ENCODE data around the gene TAF4.
"Not testable (repeated sequence)": the region's sequence is repeated elsewhere in the genome, so short reads cannot be mapped to it uniquely, and the experiment has no call there.

TAF4 gene

GRCh38 chr20:62096421-62097380, 31.0 kb upstream of the TAF4 start:
- WGBS, result 92% methylated on average over 30 of the region's 30 CpGs
- Histone ChIP-seq H3K9me3 (ENCODE audit: insufficient read depth, low read depth, low read length) (no peaks in the 10 kb centered on the region), H3K27me3 (ENCODE audit: insufficient read depth, low read length) (no peaks in the 10 kb centered on the region), H3K27ac (ENCODE audit: low read depth, low read length) (no peak overlapping the region), H3K4me3 (ENCODE audit: low read length) (no peak overlapping the region), H3K4me1 (ENCODE audit: insufficient read depth, low read length) (no peaks in the 10 kb centered on the region), H3K36me3 (ENCODE audit: insufficient read depth, low read length) (no peaks in the 10 kb centered on the region), H3K9ac (ENCODE audit: low read depth, low read length) (no peak overlapping the region)

- no peaks in the 10 kb centered on the region for H3K36me3 ChIP-seq (ENCODE audit: insufficient read depth, low read length)
- no peak overlapping the region for H3K9ac ChIP-seq (ENCODE audit: low read depth, low read length)
- H3K4me3 ChIP-seq (ENCODE audit: low read length), result no peak overlapping the region
- no peak overlapping the region for H3K27ac ChIP-seq (ENCODE audit: low read depth, low read length)
- no peaks in the 10 kb centered on the region for H3K9me3 ChIP-seq (ENCODE audit: insufficient read depth, low read depth, low read length)
- no peaks in the 10 kb centered on the region for H3K4me1 ChIP-seq (ENCODE audit: insufficient read depth, low read length)
- 56% methylated on average over 1 of the region's 3 CpGs for WGBS
- no peaks in the 10 kb centered on the region for H3K27me3 ChIP-seq (ENCODE audit: insufficient read depth, low read length)
Observed at GRCh38 chr20:62089393-62089792, 23.7 kb upstream of the TAF4 start.

- Histone ChIP-seq H3K27ac (ENCODE audit: low read depth, low read length) (no peak overlapping the region), H3K9ac (ENCODE audit: low read depth, low read length) (no peak overlapping the region), H3K4me3 (ENCODE audit: low read length) (no peak overlapping the region), H3K36me3 (ENCODE audit: insufficient read depth, low read length) (no peaks in the 10 kb centered on the region), H3K27me3 (ENCODE audit: insufficient read depth, low read length) (no peaks in the 10 kb centered on the region), H3K9me3 (ENCODE audit: insufficient read depth, low read depth, low read length) (no peaks in the 10 kb centered on the region), H3K4me1 (ENCODE audit: insufficient read depth, low read length) (no peaks in the 10 kb centered on the region)
- WGBS, result 76% methylated on average over 13 of the region's 15 CpGs
Observed at GRCh38 chr20:62088258-62089127, 22.8 kb upstream of the TAF4 start.

- no peaks in the 10 kb centered on the region for H3K4me1 ChIP-seq (ENCODE audit: insufficient read depth, low read length)
Observed at GRCh38 chr20:62087632-62088031, 22.0 kb upstream of the TAF4 start.

GRCh38 chr20:62087227-62087626, 21.5 kb upstream of the TAF4 start:
- Histone ChIP-seq H3K27ac (ENCODE audit: low read depth, low read length) (no peak overlapping the region), H3K36me3 (ENCODE audit: insufficient read depth, low read length) (no peaks in the 10 kb centered on the region), H3K27me3 (ENCODE audit: insufficient read depth, low read length) (no peaks in the 10 kb centered on the region), H3K9me3 (ENCODE audit: insufficient read depth, low read depth, low read length) (no peaks in the 10 kb centered on the region), H3K4me1 (ENCODE audit: insufficient read depth, low read length) (no peaks in the 10 kb centered on the region), H3K4me3 (ENCODE audit: low read length) (no peak overlapping the region), H3K9ac (ENCODE audit: low read depth, low read length) (no peak overlapping the region)
- 63% methylated on average over 11 of the region's 11 CpGs for WGBS

More at GRCh38 chr20:62087632-62088031, 22.0 kb upstream of the TAF4 start:
- no peaks in the 10 kb centered on the region for H3K36me3 ChIP-seq (ENCODE audit: insufficient read depth, low read length)
- no peak overlapping the region for H3K4me3 ChIP-seq (ENCODE audit: low read length)
- H3K9me3 ChIP-seq (ENCODE audit: insufficient read depth, low read depth, low read length), result no peaks in the 10 kb centered on the region
- no peaks in the 10 kb centered on the region for H3K27me3 ChIP-seq (ENCODE audit: insufficient read depth, low read length)
- WGBS, result 94% methylated on average over 17 of the region's 17 CpGs
- H3K9ac ChIP-seq (ENCODE audit: low read depth, low read length), result no peak overlapping the region
- H3K27ac ChIP-seq (ENCODE audit: low read depth, low read length), result no peak overlapping the region

GRCh38 chr20:62085206-62085605, 19.5 kb upstream of the TAF4 start:
- Histone ChIP-seq H3K27me3 (ENCODE audit: insufficient read depth, low read length) (no peaks in the 10 kb centered on the region), H3K4me3 (ENCODE audit: low read length) (no peak overlapping the region), H3K9me3 (ENCODE audit: insufficient read depth, low read depth, low read length) (no peaks in the 10 kb centered on the region), H3K4me1 (ENCODE audit: insufficient read depth, low read length) (no peaks in the 10 kb centered on the region), H3K9ac (ENCODE audit: low read depth, low read length) (no peak overlapping the region), H3K36me3 (ENCODE audit: insufficient read depth, low read length) (no peaks in the 10 kb centered on the region), H3K27ac (ENCODE audit: low read depth, low read length) (no peak overlapping the region)
- 87% methylated on average over 9 of the region's 9 CpGs for WGBS

- H3K4me3 ChIP-seq (ENCODE audit: low read length); H3K27me3 ChIP-seq (ENCODE audit: insufficient read depth, low read length); H3K9ac ChIP-seq (ENCODE audit: low read depth, low read length); H3K36me3 ChIP-seq (ENCODE audit: insufficient read depth, low read length); H3K9me3 ChIP-seq (ENCODE audit: insufficient read depth, low read depth, low read length); H3K4me1 ChIP-seq (ENCODE audit: insufficient read depth, low read length); H3K27ac ChIP-seq (ENCODE audit: low read depth, low read length): not testable (repeated sequence)
- 96% methylated on average over 9 of the region's 9 CpGs for WGBS
Observed at GRCh38 chr20:62084224-62084623, 18.5 kb upstream of the TAF4 start.

GRCh38 chr20:62083312-62083711, 17.6 kb upstream of the TAF4 start:
- Histone ChIP-seq H3K4me1 (ENCODE audit: insufficient read depth, low read length) (no peaks in the 10 kb centered on the region), H3K4me3 (ENCODE audit: low read length) (no peak overlapping the region), H3K27ac (ENCODE audit: low read depth, low read length) (no peak overlapping the region), H3K27me3 (ENCODE audit: insufficient read depth, low read length) (no peaks in the 10 kb centered on the region), H3K9ac (ENCODE audit: low read depth, low read length) (no peak overlapping the region), H3K9me3 (ENCODE audit: insufficient read depth, low read depth, low read length) (0 out of 2 replicates have a peak, but pooled peaks cover 4% of the 10 kb centered on the region), H3K36me3 (ENCODE audit: insufficient read depth, low read length) (no peaks in the 10 kb centered on the region)
- 75% methylated on average over 5 of the region's 5 CpGs for WGBS

- 75% methylated on average over 15 of the region's 15 CpGs for WGBS
- Histone ChIP-seq H3K9me3 (ENCODE audit: insufficient read depth, low read depth, low read length) (peaks cover 15% of the 10 kb centered on the region), H3K27me3 (ENCODE audit: insufficient read depth, low read length) (no peaks in the 10 kb centered on the region), H3K27ac (ENCODE audit: low read depth, low read length) (no peak overlapping the region), H3K9ac (ENCODE audit: low read depth, low read length) (no peak overlapping the region), H3K4me3 (ENCODE audit: low read length) (no peak overlapping the region), H3K36me3 (ENCODE audit: insufficient read depth, low read length) (no peaks in the 10 kb centered on the region), H3K4me1 (ENCODE audit: insufficient read depth, low read length) (no peaks in the 10 kb centered on the region)
Observed at GRCh38 chr20:62080249-62080990, 14.7 kb upstream of the TAF4 start.

GRCh38 chr20:62079166-62079565, 13.5 kb upstream of the TAF4 start:
- Histone ChIP-seq H3K27me3 (ENCODE audit: insufficient read depth, low read length) (no peaks in the 10 kb centered on the region), H3K27ac (ENCODE audit: low read depth, low read length) (no peak overlapping the region), H3K9me3 (ENCODE audit: insufficient read depth, low read depth, low read length) (peaks cover 26% of the 10 kb centered on the region), H3K4me3 (ENCODE audit: low read length) (no peak overlapping the region), H3K36me3 (ENCODE audit: insufficient read depth, low read length) (no peaks in the 10 kb centered on the region), H3K9ac (ENCODE audit: low read depth, low read length) (no peak overlapping the region), H3K4me1 (ENCODE audit: insufficient read depth, low read length) (no peaks in the 10 kb centered on the region)
- 96% methylated on average over 1 of the region's 1 CpG for WGBS
